IPS-15b (cell line): ENCODE results near the gene TMEM141.
"Not testable (repeated sequence)": the region's sequence is repeated elsewhere in the genome, so short reads cannot be mapped to it uniquely, and the experiment has no call there.

Source experiments
- H3K27me3 ChIP-seq: one replicate; pipeline ENCODE4 v1.6.1; 2013; ENCODE audit warnings: low read length; ENCODE audit not compliant: control insufficient read depth, insufficient read depth
- H3K36me3 ChIP-seq: one replicate; pipeline ENCODE4 v1.6.1; 2013; ENCODE audit warnings: low read length; ENCODE audit not compliant: control insufficient read depth, insufficient read depth
- H3K4me1 ChIP-seq: one replicate; pipeline ENCODE4 v1.6.1; 2013; ENCODE audit warnings: mild to moderate bottlenecking, low read length; ENCODE audit not compliant: control insufficient read depth, insufficient read depth
- H3K4me3 ChIP-seq: one replicate; pipeline ENCODE4 v1.5.1; 2013; ENCODE audit warnings: low read depth, low read length
- H3K9ac ChIP-seq: one replicate; pipeline ENCODE4 v1.6.1; 2013; ENCODE audit warnings: low read depth, mild to moderate bottlenecking, low read length
- H3K9me3 ChIP-seq: one replicate; pipeline ENCODE4 v1.6.1; 2013; ENCODE audit warnings: mild to moderate bottlenecking, low read length; ENCODE audit not compliant: control insufficient read depth, insufficient read depth

The TMEM141 gene

DNA sequence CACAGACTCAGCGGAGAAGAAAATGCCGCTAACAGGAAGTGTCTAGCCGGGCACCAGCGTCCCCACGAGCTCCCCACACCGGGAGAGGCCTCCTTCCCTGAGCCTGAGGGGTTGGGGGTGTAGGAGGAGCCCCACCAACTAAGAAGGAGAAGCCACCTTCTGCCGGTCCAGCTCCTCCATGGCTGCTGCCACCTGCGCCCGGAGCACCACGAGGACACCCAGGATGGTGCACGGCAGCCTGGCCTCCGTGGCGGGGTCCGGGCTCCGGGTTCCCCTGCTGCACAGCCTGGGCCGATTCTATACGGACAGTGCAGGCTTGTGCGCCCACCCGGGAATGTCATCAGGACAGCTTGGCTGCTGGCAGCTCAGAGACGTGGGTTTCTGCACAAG is 33.4 kb upstream of the TMEM141 start:
- H3K4me3 ChIP-seq, result no peak overlapping the region

DNA sequence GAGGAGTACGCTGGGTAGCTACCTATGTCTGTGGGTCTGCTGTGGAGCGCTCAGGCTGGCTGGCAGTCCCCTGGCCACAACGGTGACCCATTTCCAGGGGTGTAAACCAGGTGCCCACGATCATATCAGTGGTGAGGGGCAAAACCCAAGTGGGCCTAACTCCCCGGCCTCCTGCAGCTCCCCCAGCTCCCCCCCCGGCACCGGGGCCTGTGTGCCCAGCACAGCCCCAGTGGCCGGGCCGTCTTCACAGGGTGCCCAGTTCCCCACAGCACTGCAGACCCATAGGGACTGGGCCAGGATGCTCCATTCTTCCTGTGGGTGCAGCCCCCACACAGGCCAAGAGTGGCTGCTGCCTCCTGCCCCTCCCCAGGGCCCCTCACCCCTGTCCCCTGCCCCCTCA is 32.1 kb upstream of the TMEM141 start:
- Histone ChIP-seq H3K27me3 (no peaks in the 10 kb centered on the region), H3K36me3 (no peaks in the 10 kb centered on the region), H3K9me3 (no peaks in the 10 kb centered on the region), H3K9ac (no peak overlapping the region), H3K4me3 (no peak overlapping the region), H3K4me1 (peaks cover 2% of the 10 kb centered on the region)

More for the DNA sequence above, 33.4 kb upstream of the TMEM141 start:
- no peaks in the 10 kb centered on the region for H3K9me3 ChIP-seq
- H3K36me3 ChIP-seq, result no peaks in the 10 kb centered on the region
- H3K9ac ChIP-seq, result no peak overlapping the region
- peaks cover 2% of the 10 kb centered on the region for H3K4me1 ChIP-seq
- no peaks in the 10 kb centered on the region for H3K27me3 ChIP-seq

- Histone ChIP-seq H3K4me1 (peaks cover 2% of the 10 kb centered on the region), H3K9me3 (no peaks in the 10 kb centered on the region), H3K4me3 (no peak overlapping the region), H3K36me3 (no peaks in the 10 kb centered on the region), H3K27me3 (no peaks in the 10 kb centered on the region), H3K9ac (no peak overlapping the region)
Measured at GRCh38 chr9:136759436-136760325, 31.5 kb upstream of the TMEM141 start.

- no peaks in the 10 kb centered on the region for H3K36me3 ChIP-seq
- H3K4me3 ChIP-seq, result no peak overlapping the region
- peaks cover 2% of the 10 kb centered on the region for H3K4me1 ChIP-seq
- H3K27me3 ChIP-seq, result no peaks in the 10 kb centered on the region
- no peak overlapping the region for H3K9ac ChIP-seq
- H3K9me3 ChIP-seq, result no peaks in the 10 kb centered on the region
Measured at GRCh38 chr9:136760424-136760823, 30.7 kb upstream of the TMEM141 start.

GRCh38 chr9:136760834-136761544 is 30.2 kb upstream of the TMEM141 start:
- H3K9me3 ChIP-seq, H3K27me3 ChIP-seq, H3K4me1 ChIP-seq, H3K4me3 ChIP-seq, H3K9ac ChIP-seq, H3K36me3 ChIP-seq: not testable (repeated sequence)

DNA sequence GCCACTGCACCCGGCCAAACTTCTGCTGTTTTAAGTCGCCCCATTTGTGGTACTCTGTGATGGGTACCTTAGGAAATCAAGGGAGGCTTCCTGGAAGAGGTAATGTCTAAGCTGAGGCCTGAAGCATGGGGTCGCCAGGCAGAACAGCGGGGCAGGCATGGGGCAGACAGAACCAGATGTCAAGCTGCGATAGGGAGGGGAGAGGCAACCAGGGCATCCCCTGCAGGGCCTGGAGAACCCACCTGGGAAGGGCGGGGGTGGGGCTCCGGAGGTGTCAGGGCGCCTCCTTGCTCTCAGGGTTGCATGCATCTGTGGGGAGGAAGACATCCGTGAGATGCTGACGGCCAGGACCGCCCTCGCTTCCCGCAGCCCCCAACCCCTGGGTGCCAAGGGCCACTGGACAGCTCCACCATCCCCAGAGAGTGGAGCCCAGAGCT is 29.6 kb upstream of the TMEM141 start:
- no peak overlapping the region for H3K9ac ChIP-seq
- no peaks in the 10 kb centered on the region for H3K9me3 ChIP-seq
- no peak overlapping the region for H3K4me3 ChIP-seq
- H3K4me1 ChIP-seq, result peaks cover 2% of the 10 kb centered on the region
- H3K27me3 ChIP-seq, result no peaks in the 10 kb centered on the region
- no peaks in the 10 kb centered on the region for H3K36me3 ChIP-seq

GRCh38 chr9:136762221-136762691 is 28.9 kb upstream of the TMEM141 start:
- Histone ChIP-seq H3K4me1 (peaks cover 2% of the 10 kb centered on the region), H3K36me3 (no peaks in the 10 kb centered on the region), H3K4me3 (no peak overlapping the region), H3K9ac (no peak overlapping the region), H3K9me3 (no peaks in the 10 kb centered on the region), H3K27me3 (no peaks in the 10 kb centered on the region)

GRCh38 chr9:136762915-136763648 is 28.1 kb upstream of the TMEM141 start:
- Histone ChIP-seq H3K4me1 (peaks cover 2% of the 10 kb centered on the region), H3K4me3 (peak overlapping the region; percentile 13)

GRCh38 chr9:136763649-136764035 is 27.5 kb upstream of the TMEM141 start:
- peak overlapping the region; percentile 13 for H3K4me3 ChIP-seq
- peaks cover 2% of the 10 kb centered on the region for H3K4me1 ChIP-seq
- no peaks in the 10 kb centered on the region for H3K27me3 ChIP-seq
- no peaks in the 10 kb centered on the region for H3K36me3 ChIP-seq
- H3K9me3 ChIP-seq, result no peaks in the 10 kb centered on the region
- no peak overlapping the region for H3K9ac ChIP-seq

More at GRCh38 chr9:136762915-136763648, 28.1 kb upstream of the TMEM141 start:
- Histone ChIP-seq H3K9me3 (no peaks in the 10 kb centered on the region), H3K36me3 (no peaks in the 10 kb centered on the region), H3K9ac (no peak overlapping the region), H3K27me3 (no peaks in the 10 kb centered on the region)

DNA sequence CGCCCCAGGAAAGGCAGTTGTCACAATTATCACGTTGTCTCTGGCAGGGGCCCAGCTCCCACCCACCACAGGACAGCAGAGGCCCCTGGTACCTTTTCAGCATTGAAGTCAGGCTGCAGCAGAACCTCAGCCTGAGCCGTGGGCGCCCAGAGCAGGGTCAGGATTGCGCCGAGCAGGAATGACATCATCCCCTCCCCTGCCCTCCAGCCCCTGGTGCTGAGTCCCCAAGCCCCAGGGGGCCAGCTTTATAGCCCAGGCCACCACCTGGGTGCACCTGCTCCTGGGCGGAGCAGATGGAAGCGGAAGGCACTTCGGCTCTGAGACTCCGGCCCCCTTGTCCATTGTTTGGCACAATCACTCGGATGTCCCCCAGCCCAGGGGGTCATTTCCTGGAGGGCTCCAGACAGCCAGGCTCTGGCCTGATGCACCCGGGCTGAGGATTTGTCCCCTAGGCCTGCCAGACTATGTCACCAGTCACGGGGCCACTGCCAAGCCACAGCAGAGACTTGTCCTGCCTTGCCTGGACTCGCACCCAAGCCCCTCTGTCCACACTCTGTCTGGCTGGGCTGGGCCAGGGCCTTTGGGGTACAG is 26.7 kb upstream of the TMEM141 start, which contains the start of gene LCN15:
Gene LCN15, minus strand, starts transcription at position 218 of the 591 bp plus-strand sequence. Its CDS starts 30 bp downstream, at position 188.
- Histone ChIP-seq H3K27me3 (no peaks in the 10 kb centered on the region), H3K9ac (no peak within 1 kb of the TSS), H3K9me3 (no peaks in the 10 kb centered on the region), H3K36me3 (no peaks in the 10 kb centered on the region), H3K4me3 (peak within 1 kb of the TSS; percentile 13), H3K4me1 (peaks cover 2% of the 10 kb centered on the region)

GRCh38 chr9:136765041-136765440 is 26.1 kb upstream of the TMEM141 start:
- Histone ChIP-seq H3K27me3 (no peaks in the 10 kb centered on the region), H3K9me3 (no peaks in the 10 kb centered on the region), H3K4me1 (peaks cover 2% of the 10 kb centered on the region), H3K9ac (no peak overlapping the region), H3K4me3 (no peak overlapping the region), H3K36me3 (no peaks in the 10 kb centered on the region)
